Natural killer cell (primary cell): ENCODE results near the gene PGS1. TPM values are rescaled to one million over a fixed set of nuclear protein-coding genes. Genes with fewer than 3 reads are reported as not detected.

Experiments
- ATAC-seq, 3 donors: fragments of 150-1000 bp in 2 of 3; fragments of 200-7000 bp in 1 of 3; cut with Tn5 transposase; 1 replicate in 1 of 3; 2 replicates in 2 of 3; pipeline ENCODE4 v1.10.0; 2021; ENCODE audit warnings: mild to moderate bottlenecking in 2 of 3, moderate library complexity in 2 of 3
- DNase-seq, 2 donors: peaks; one replicate each; pipeline versions ENCODE4 v3.0.0 to v3.0.0-alpha.2; 2013 to 2021; ENCODE audit warnings: mixed read lengths in 1 of 2
- H3K27ac ChIP-seq: one replicate; pipeline ENCODE4 v1.5.1; 2013; ENCODE audit warnings: mild to moderate bottlenecking, low read length
- H3K27me3 ChIP-seq: one replicate; pipeline ENCODE4 v1.6.1; 2013; ENCODE audit warnings: low read length; ENCODE audit not compliant: control insufficient read depth, insufficient read depth
- H3K36me3 ChIP-seq: one replicate; pipeline ENCODE4 v1.6.1; 2013; ENCODE audit warnings: low read length; ENCODE audit not compliant: control insufficient read depth, insufficient read depth
- H3K4me1 ChIP-seq: one replicate; pipeline ENCODE4 v1.6.1; 2013; ENCODE audit warnings: low read length; ENCODE audit not compliant: control insufficient read depth, insufficient read depth
- H3K4me3 ChIP-seq: one replicate; pipeline ENCODE4 v1.5.1; 2013; ENCODE audit warnings: low read length
- H3K9me3 ChIP-seq: one replicate; pipeline ENCODE4 v1.6.1; 2013; ENCODE audit warnings: low read length; ENCODE audit not compliant: control insufficient read depth, insufficient read depth
- H3K27ac Mint-ChIP-seq, 2 donors: one replicate each; pipeline ENCODE4 v1.8.0; 2022; ENCODE audit warnings: mild to moderate bottlenecking in 2 of 2, mixed read lengths in 2 of 2, moderate library complexity in 1 of 2
- H3K27me3 Mint-ChIP-seq, 2 donors: one replicate each; pipeline ENCODE4 v1.8.0; 2022; ENCODE audit warnings: low read depth in 2 of 2, mixed read lengths in 2 of 2
- H3K36me3 Mint-ChIP-seq: one replicate; pipeline ENCODE4 v1.8.0; 2022; ENCODE audit warnings: mixed read lengths
- H3K4me1 Mint-ChIP-seq, 2 donors: one replicate each; pipeline ENCODE4 v1.8.0; 2022; ENCODE audit warnings: mixed read lengths in 2 of 2
- H3K4me3 Mint-ChIP-seq: one replicate; pipeline ENCODE4 v1.8.0; 2022; ENCODE audit warnings: mild to moderate bottlenecking, moderate library complexity, mixed read lengths
- H3K9me3 Mint-ChIP-seq, 2 donors: one replicate each; pipeline ENCODE4 v1.8.0; 2022; ENCODE audit warnings: mixed read lengths in 2 of 2
- WGBS: methylation state at CpG from one replicate; pipeline ENCODE4 v1.1.7; 2013; ENCODE audit warnings: missing lambda C conversion rate; ENCODE audit not compliant: insufficient coverage; 5-methylcytosine and 5-hydroxymethylcytosine counted together
- intact Hi-C: fragments of 100-400 bp; cut with micrococcal nuclease; formaldehyde crosslinking; loops from one replicate; pipeline ENCODE4 v1.14.2; 2022
- total RNA-seq, 4 donors: library from RNA; stranded (reverse); fragments of 120-200 nt in 1 of 4; gene quantifications; one replicate each; pipeline versions ENCODE4 v1.2.3 to v1.2.4, GENCODE V29; 2013 to 2022
- TF ChIP-seq, protein P1 (sequence below): fragments of 200-600 bp; IDR thresholded peaks from one replicate; pipeline ENCODE4 v1.8.0; 2022; ENCODE audit warnings: antibody characterized with exemption

PGS1 gene
- total RNA-seq, 3 donors from 2014 or later (not counting 1 experiment from before 2014, with no cell fraction given): 47.9 to 53.6 (median 48.3) TPM

DNA sequence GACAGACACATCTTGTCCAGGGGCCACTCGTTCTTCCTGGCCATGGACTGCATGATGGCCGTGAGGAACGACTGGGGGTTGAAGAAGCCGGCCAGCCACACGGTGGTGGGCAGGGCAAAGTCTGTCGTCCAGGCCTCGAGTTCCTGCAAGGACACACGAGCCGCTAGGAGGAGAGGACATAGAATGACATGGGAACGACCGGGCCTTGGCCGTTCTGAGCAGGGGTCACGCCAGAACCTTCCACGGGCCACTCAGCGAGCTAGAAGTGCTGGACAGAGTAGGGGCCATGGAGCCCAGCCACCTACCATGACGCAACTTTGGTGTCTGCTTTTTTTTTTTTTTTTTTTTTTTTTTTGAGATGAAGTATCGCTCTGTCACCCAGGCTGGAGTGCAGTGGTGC, 47.0 kb downstream of the PGS1 start:
- no peaks in the 10 kb centered on the region for H3K4me1 ChIP-seq
- Mint-ChIP-seq H3K4me3 (no peak overlapping the region), H3K9me3 (no peaks in the 10 kb centered on the region), H3K27ac (no peak overlapping the region), H3K27me3 (no peaks in the 10 kb centered on the region), H3K4me1 (peaks cover 0 to 8% of the 10 kb centered on the region in 2 donors), H3K36me3 (no peaks in the 10 kb centered on the region)
- no peak for DNase-seq
- TF ChIP-seq, protein P1, sequence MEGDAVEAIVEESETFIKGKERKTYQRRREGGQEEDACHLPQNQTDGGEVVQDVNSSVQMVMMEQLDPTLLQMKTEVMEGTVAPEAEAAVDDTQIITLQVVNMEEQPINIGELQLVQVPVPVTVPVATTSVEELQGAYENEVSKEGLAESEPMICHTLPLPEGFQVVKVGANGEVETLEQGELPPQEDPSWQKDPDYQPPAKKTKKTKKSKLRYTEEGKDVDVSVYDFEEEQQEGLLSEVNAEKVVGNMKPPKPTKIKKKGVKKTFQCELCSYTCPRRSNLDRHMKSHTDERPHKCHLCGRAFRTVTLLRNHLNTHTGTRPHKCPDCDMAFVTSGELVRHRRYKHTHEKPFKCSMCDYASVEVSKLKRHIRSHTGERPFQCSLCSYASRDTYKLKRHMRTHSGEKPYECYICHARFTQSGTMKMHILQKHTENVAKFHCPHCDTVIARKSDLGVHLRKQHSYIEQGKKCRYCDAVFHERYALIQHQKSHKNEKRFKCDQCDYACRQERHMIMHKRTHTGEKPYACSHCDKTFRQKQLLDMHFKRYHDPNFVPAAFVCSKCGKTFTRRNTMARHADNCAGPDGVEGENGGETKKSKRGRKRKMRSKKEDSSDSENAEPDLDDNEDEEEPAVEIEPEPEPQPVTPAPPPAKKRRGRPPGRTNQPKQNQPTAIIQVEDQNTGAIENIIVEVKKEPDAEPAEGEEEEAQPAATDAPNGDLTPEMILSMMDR: no peak
- H3K36me3 ChIP-seq: peaks cover 60% of the 10 kb centered on the region
- H3K27me3 ChIP-seq: no peaks in the 10 kb centered on the region
- H3K27ac ChIP-seq: no peak overlapping the region
- intact Hi-C loops: no loop called here
- H3K9me3 ChIP-seq: no peaks in the 10 kb centered on the region
- no peak for ATAC-seq
- no peak overlapping the region for H3K4me3 ChIP-seq
- 94% methylated on average over 17 of the region's 17 CpGs for WGBS

DNA sequence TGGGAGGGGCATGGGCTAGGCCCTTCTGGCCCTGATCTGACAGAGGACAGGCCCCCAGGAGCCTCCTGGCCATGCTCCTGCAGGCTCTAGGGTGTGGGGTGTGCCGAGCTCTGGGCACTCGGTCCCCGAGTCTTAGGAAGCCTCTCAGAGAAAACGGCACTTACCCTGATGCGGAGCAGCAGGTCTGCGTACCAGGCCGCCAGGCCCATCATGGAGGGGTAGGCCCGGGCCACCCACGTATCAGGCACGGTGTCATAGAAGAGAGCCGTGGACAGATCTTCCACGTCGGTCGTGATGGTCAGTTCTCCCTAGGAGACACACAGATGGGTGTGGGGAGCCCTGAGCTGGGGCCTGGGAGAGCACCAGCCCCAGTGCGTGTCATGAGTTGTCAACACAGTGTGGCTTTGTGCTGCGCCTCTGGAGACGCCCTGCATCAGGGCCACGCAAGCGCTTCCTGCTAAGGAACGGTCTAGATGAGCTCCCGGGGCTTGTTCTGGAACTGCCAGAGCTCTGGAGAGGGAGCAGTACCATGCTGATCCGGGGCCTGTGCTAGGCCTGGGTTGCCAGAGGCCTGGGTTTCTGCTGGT, 47.9 kb downstream of the PGS1 start:
- H3K27ac Mint-ChIP-seq: no peak overlapping the region
- no peak for ATAC-seq
- H3K36me3 ChIP-seq: peaks cover 52% of the 10 kb centered on the region

DNA sequence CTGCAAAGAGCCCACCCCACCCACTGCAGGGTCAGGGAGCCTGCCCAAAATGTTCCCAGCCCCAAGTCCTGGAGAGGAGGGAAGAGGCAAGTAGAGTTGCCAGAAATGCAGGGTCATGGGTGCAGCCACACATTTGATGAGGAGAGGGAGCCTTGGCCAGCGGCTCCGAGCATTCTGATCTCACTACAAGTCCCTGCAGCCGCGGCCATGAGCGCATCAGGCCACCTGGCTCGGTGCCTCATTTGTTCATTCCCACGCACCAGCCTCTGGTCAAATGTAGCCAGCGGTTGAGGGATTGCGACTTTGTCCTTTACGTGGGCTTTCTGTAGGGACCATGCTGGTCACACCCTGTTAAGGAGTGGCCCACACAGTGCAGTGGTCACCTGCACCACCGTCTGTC, 48.7 kb downstream of the PGS1 start:
- Histone ChIP-seq H3K4me3 (no peak overlapping the region), H3K27ac (no peak overlapping the region), H3K27me3 (no peaks in the 10 kb centered on the region), H3K9me3 (no peaks in the 10 kb centered on the region), H3K4me1 (no peaks in the 10 kb centered on the region), H3K36me3 (peaks cover 46% of the 10 kb centered on the region)
- no peaks in the 10 kb centered on the region for H3K27me3 Mint-ChIP-seq
- no peak for ATAC-seq
- intact Hi-C loops: no loop called here
- DNase-seq: no peak
- 98% methylated on average over 11 of the region's 11 CpGs for WGBS
- H3K4me1 Mint-ChIP-seq: peaks cover 0 to 8% of the 10 kb centered on the region in 2 donors
- no peak overlapping the region for H3K4me3 Mint-ChIP-seq
- no peaks in the 10 kb centered on the region for H3K36me3 Mint-ChIP-seq
- no peaks in the 10 kb centered on the region for H3K9me3 Mint-ChIP-seq
- TF ChIP-seq, protein P1: no peak
- no peak overlapping the region for H3K27ac Mint-ChIP-seq

More for the DNA sequence above, 47.9 kb downstream of the PGS1 start:
- H3K4me3 ChIP-seq: no peak overlapping the region
- no peak overlapping the region for H3K27ac ChIP-seq
- no peaks in the 10 kb centered on the region for H3K27me3 ChIP-seq
- TF ChIP-seq, protein P1: no peak
- DNase-seq: no peak
- no peaks in the 10 kb centered on the region for H3K9me3 ChIP-seq
- intact Hi-C loops: no loop called here
- 97% methylated on average over 22 of the region's 22 CpGs for WGBS
- H3K27me3 Mint-ChIP-seq: no peaks in the 10 kb centered on the region
- no peak overlapping the region for H3K4me3 Mint-ChIP-seq
- no peaks in the 10 kb centered on the region for H3K4me1 ChIP-seq
- H3K4me1 Mint-ChIP-seq: peaks cover 0 to 8% of the 10 kb centered on the region in 2 donors
- no peaks in the 10 kb centered on the region for H3K36me3 Mint-ChIP-seq
- no peaks in the 10 kb centered on the region for H3K9me3 Mint-ChIP-seq

DNA sequence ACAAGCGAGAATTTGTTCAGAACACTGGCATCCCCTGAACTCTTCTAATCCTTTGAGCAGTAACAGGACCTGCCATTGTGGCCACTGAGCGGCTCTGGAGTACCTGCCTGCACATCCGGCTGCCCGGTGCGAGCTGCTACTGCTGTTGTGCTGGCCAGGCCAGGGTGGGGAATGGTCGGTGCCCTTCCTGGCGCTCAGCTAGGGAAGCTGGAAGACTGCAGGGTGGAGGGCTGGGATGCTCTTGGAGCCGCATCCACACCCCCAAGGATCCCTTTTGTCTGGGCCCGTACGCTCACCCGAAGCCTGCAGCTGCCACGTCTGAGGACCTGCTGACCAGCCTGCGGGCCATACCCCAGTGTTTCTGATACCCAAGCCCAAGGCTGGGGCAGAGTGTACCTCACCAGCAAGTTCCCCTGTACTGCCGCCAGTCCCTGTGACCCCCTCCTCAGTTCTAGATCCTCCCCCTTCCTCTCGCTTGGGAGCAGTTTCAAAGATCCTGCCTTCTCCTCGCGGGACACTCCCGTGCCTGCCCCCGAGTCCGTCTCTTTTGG, 49.7 kb downstream of the PGS1 start:
- TF ChIP-seq, protein P1: no peak
- Mint-ChIP-seq H3K27ac (no peak overlapping the region), H3K4me3 (no peak overlapping the region), H3K9me3 (no peaks in the 10 kb centered on the region), H3K4me1 (peaks cover 0 to 8% of the 10 kb centered on the region in 2 donors), H3K27me3 (no peaks in the 10 kb centered on the region), H3K36me3 (no peaks in the 10 kb centered on the region)
- 95% methylated on average over 20 of the region's 20 CpGs for WGBS
- Histone ChIP-seq H3K27me3 (no peaks in the 10 kb centered on the region), H3K4me1 (no peaks in the 10 kb centered on the region), H3K9me3 (no peaks in the 10 kb centered on the region), H3K36me3 (peaks cover 42% of the 10 kb centered on the region), H3K27ac (no peak overlapping the region), H3K4me3 (no peak overlapping the region)
- no peak for ATAC-seq
- intact Hi-C loops: no loop called here
- DNase-seq: no peak
